ENCODE measurements around the gene PRDM4. TPM values are rescaled to one million over a fixed set of nuclear protein-coding genes. Genes with fewer than 3 reads are reported as not detected.
"Not testable (repeated sequence)": the region's sequence is repeated elsewhere in the genome, so short reads cannot be mapped to it uniquely, and the experiment has no call there.

PRDM4 gene
- total and polyA plus RNA-seq, 2 experiments from 2014 or later = 25.9 to 38.7 TPM

GRCh38 chr12:107718606-107719005, 42.3 kb downstream of the PRDM4 start:
- H4K20me1 ChIP-seq (ENCODE audit: insufficient read depth, poor library complexity, severe bottlenecking) = no peaks in the 10 kb centered on the region
- no peak overlapping the region for H3K27ac ChIP-seq
- H3K9me3 ChIP-seq (ENCODE audit: low read depth) = no peaks in the 10 kb centered on the region
- H3K4me1 ChIP-seq (ENCODE audit: insufficient read depth) = no peaks in the 10 kb centered on the region
- no peak overlapping the region for H3K4me2 ChIP-seq
- H3K27me3 ChIP-seq = no peaks in the 10 kb centered on the region
- TF ChIP-seq EZH2phosphoT487 (IDR thresholded peaks at IDR 0.05; ENCODE audit: low read depth, severe bottlenecking, unreplicated experiment) = no peak
- TF ChIP-seq, protein P1, sequence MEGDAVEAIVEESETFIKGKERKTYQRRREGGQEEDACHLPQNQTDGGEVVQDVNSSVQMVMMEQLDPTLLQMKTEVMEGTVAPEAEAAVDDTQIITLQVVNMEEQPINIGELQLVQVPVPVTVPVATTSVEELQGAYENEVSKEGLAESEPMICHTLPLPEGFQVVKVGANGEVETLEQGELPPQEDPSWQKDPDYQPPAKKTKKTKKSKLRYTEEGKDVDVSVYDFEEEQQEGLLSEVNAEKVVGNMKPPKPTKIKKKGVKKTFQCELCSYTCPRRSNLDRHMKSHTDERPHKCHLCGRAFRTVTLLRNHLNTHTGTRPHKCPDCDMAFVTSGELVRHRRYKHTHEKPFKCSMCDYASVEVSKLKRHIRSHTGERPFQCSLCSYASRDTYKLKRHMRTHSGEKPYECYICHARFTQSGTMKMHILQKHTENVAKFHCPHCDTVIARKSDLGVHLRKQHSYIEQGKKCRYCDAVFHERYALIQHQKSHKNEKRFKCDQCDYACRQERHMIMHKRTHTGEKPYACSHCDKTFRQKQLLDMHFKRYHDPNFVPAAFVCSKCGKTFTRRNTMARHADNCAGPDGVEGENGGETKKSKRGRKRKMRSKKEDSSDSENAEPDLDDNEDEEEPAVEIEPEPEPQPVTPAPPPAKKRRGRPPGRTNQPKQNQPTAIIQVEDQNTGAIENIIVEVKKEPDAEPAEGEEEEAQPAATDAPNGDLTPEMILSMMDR (IDR thresholded peaks at IDR 0.05; ENCODE audit: poor library complexity) = no peak
- no peak for TF ChIP-seq EZH2 (IDR thresholded peaks at IDR 0.05; ENCODE audit: borderline replicate concordance)
- DNase-seq (ENCODE audit: low spot score) = no peak
- no peaks in the 10 kb centered on the region for H3K36me3 ChIP-seq (replicated peaks; ENCODE audit: insufficient read depth, low read depth)
- WGBS (ENCODE audit: low lambda C conversion rate, missing lambda C conversion rate) = 100% methylated on average over 1 of the region's 1 CpG
- no peak overlapping the region for H2AFZ ChIP-seq
- H3K9me2 ChIP-seq (replicated peaks; ENCODE audit: insufficient read depth) = no peaks in the 10 kb centered on the region
- H3K4me3 ChIP-seq = no peak overlapping the region
- H3K79me2 ChIP-seq = no peaks in the 10 kb centered on the region

- H3K9me2 ChIP-seq (replicated peaks; ENCODE audit: insufficient read depth) = no peaks in the 10 kb centered on the region
- H3K9me3 ChIP-seq (ENCODE audit: low read depth) = no peaks in the 10 kb centered on the region
- H2AFZ ChIP-seq = no peak overlapping the region
- no peaks in the 10 kb centered on the region for H4K20me1 ChIP-seq (ENCODE audit: insufficient read depth, poor library complexity, severe bottlenecking)
- DNase-seq (ENCODE audit: low spot score) = no peak
- no peak overlapping the region for H3K4me2 ChIP-seq
- H3K36me3 ChIP-seq (replicated peaks; ENCODE audit: insufficient read depth, low read depth) = no peaks in the 10 kb centered on the region
- no peaks in the 10 kb centered on the region for H3K4me1 ChIP-seq (ENCODE audit: insufficient read depth)
- no peak overlapping the region for H3K27ac ChIP-seq
- no peak overlapping the region for H3K4me3 ChIP-seq
- TF ChIP-seq EZH2phosphoT487 (IDR thresholded peaks at IDR 0.05; ENCODE audit: low read depth, severe bottlenecking, unreplicated experiment) (no peak), EZH2 (IDR thresholded peaks at IDR 0.05; ENCODE audit: borderline replicate concordance) (no peak)
- TF ChIP-seq, protein P1 (IDR thresholded peaks at IDR 0.05; ENCODE audit: poor library complexity) = no peak
- no peaks in the 10 kb centered on the region for H3K27me3 ChIP-seq
- no peaks in the 10 kb centered on the region for H3K79me2 ChIP-seq
Measured at GRCh38 chr12:107715780-107716179, 45.2 kb downstream of the PRDM4 start.

DNA sequence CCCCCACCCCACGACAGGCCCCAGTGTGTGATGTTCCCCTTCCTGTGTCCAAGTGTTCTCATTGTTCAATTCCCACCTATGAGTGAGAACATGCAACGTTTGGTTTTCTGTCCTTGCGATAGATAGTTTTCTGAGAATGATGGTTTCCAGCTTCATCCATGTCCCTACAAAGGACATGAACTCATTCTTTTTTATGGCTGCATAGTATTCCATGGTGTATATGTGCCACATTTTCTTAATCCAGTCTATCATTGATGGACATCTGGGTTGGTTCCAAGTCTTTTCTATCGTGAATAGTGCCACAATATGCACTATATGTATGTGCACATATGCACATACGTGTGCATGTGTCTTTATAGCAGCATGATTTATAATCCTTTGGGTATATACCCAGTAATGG, 55.4 kb downstream of the PRDM4 start:
- not testable (repeated sequence) for H3K4me1 ChIP-seq (ENCODE audit: insufficient read depth); H3K36me3 ChIP-seq (replicated peaks; ENCODE audit: insufficient read depth, low read depth); H3K27me3 ChIP-seq; H3K4me3 ChIP-seq; H3K9me2 ChIP-seq (replicated peaks; ENCODE audit: insufficient read depth); H4K20me1 ChIP-seq (ENCODE audit: insufficient read depth, poor library complexity, severe bottlenecking); H3K9me3 ChIP-seq (ENCODE audit: low read depth); H2AFZ ChIP-seq; H3K79me2 ChIP-seq; H3K27ac ChIP-seq; DNase-seq (ENCODE audit: low spot score); H3K4me2 ChIP-seq
- WGBS (ENCODE audit: low lambda C conversion rate, missing lambda C conversion rate) = 93% methylated on average over 5 of the region's 5 CpGs

GRCh38 chr12:107704041-107704440, 56.9 kb downstream of the PRDM4 start:
- H4K20me1 ChIP-seq (ENCODE audit: insufficient read depth, poor library complexity, severe bottlenecking) = no peaks in the 10 kb centered on the region
- no peak for DNase-seq (ENCODE audit: low spot score)
- no peak overlapping the region for H3K27ac ChIP-seq
- H3K4me2 ChIP-seq = no peak overlapping the region
- no peaks in the 10 kb centered on the region for H3K36me3 ChIP-seq (replicated peaks; ENCODE audit: insufficient read depth, low read depth)
- H2AFZ ChIP-seq = no peak overlapping the region
- H3K4me3 ChIP-seq = no peak overlapping the region
- H3K27me3 ChIP-seq = no peaks in the 10 kb centered on the region
- H3K79me2 ChIP-seq = no peaks in the 10 kb centered on the region
- TF ChIP-seq EZH2phosphoT487 (IDR thresholded peaks at IDR 0.05; ENCODE audit: low read depth, severe bottlenecking, unreplicated experiment) (no peak), EZH2 (IDR thresholded peaks at IDR 0.05; ENCODE audit: borderline replicate concordance) (no peak)
- TF ChIP-seq, protein P1 (IDR thresholded peaks at IDR 0.05; ENCODE audit: poor library complexity) = no peak
- no peaks in the 10 kb centered on the region for H3K4me1 ChIP-seq (ENCODE audit: insufficient read depth)
- H3K9me2 ChIP-seq (replicated peaks; ENCODE audit: insufficient read depth) = no peaks in the 10 kb centered on the region
- no peaks in the 10 kb centered on the region for H3K9me3 ChIP-seq (ENCODE audit: low read depth)
- 94% methylated on average over 5 of the region's 5 CpGs for WGBS (ENCODE audit: low lambda C conversion rate, missing lambda C conversion rate)

Measured in hepatocyte (in vitro differentiated cells).